ENCODE data around the gene FOXI2.
A peak's percentile ranks its signal among the peaks of the same experiment; 100 is the strongest.

The FOXI2 gene

DNA sequence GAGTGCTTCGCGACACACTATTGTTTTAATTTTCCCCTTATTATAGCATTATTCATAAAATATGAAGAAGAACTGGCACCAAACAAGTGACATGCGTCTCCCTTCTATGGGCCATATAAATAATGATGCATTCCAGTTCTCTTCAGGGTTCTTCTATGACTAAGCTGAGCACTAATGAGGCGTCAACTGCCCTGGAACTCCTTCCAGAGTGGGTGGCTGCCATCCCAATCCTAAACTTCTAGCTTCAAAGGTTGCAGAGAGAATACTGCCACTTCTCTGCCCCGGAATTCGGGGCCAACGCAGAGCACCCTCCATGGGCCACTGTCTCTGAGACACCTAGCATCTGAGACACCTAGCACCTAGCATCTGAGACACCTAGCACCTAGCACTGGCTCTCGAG, 37.7 kb upstream of the FOXI2 start:
- H3K4me3 ChIP-seq (ENCODE audit: low read depth, low read length): no peak overlapping the region
- no peak for DNase-seq (ENCODE audit: low read depth, low spot score)
- in situ Hi-C loops (cut with HindIII; ENCODE audit: low sequenced_read_pairs): no loop called here
- TF ChIP-seq, protein P1, sequence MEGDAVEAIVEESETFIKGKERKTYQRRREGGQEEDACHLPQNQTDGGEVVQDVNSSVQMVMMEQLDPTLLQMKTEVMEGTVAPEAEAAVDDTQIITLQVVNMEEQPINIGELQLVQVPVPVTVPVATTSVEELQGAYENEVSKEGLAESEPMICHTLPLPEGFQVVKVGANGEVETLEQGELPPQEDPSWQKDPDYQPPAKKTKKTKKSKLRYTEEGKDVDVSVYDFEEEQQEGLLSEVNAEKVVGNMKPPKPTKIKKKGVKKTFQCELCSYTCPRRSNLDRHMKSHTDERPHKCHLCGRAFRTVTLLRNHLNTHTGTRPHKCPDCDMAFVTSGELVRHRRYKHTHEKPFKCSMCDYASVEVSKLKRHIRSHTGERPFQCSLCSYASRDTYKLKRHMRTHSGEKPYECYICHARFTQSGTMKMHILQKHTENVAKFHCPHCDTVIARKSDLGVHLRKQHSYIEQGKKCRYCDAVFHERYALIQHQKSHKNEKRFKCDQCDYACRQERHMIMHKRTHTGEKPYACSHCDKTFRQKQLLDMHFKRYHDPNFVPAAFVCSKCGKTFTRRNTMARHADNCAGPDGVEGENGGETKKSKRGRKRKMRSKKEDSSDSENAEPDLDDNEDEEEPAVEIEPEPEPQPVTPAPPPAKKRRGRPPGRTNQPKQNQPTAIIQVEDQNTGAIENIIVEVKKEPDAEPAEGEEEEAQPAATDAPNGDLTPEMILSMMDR (IDR thresholded peaks at IDR 0.05; ENCODE audit: low read depth, low read length): no peak

DNA sequence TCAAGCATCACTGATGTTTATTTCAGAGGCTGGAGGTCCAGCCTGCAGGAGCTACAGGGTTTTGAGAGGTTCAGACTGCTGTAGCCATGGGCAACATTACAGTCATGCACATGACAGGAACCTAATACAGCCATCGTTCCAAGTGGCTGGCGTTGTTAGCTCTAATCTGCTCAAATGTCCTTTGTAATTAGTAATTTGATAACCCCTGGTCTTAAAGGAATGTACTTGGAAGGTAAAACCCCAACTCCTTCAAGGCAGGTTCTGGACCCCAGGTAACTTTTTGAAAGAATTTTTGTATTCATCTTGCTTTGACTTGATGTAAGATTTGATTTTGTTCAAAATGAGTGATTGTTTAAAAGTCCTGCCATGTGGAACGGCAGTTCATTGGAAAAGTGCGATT, 34.7 kb upstream of the FOXI2 start:
- no peak overlapping the region for H3K4me3 ChIP-seq (ENCODE audit: low read depth, low read length)
- DNase-seq (ENCODE audit: low read depth, low spot score): no peak
- in situ Hi-C loops (cut with HindIII; ENCODE audit: low sequenced_read_pairs): no loop called here
- TF ChIP-seq, protein P1 (IDR thresholded peaks at IDR 0.05; ENCODE audit: low read depth, low read length): no peak

DNA sequence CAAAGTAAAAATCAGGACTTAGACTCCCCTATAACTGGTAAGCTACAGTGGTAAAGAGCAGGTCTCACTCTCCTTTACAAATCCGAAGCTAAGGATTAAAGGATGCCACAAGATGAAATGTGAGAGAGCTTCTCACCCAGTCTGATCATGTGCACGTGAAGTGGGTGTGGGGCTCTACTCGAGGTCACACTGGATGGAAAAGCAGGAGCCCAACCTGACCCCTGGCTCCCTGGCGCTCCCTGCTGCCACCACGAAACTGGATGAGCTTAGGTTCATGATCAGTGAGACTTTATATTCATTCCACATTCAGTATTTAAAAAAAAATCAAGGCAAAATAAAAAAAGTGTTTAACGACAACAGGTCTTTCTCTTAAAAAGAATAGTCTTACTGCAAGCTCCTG, 21.7 kb upstream of the FOXI2 start:
- DNase-seq (ENCODE audit: low read depth, low spot score): no peak
- in situ Hi-C loops (cut with HindIII; ENCODE audit: low sequenced_read_pairs): no loop called here
- H3K4me3 ChIP-seq (ENCODE audit: low read depth, low read length): no peak overlapping the region
- TF ChIP-seq, protein P1 (IDR thresholded peaks at IDR 0.05; ENCODE audit: low read depth, low read length): no peak

DNA sequence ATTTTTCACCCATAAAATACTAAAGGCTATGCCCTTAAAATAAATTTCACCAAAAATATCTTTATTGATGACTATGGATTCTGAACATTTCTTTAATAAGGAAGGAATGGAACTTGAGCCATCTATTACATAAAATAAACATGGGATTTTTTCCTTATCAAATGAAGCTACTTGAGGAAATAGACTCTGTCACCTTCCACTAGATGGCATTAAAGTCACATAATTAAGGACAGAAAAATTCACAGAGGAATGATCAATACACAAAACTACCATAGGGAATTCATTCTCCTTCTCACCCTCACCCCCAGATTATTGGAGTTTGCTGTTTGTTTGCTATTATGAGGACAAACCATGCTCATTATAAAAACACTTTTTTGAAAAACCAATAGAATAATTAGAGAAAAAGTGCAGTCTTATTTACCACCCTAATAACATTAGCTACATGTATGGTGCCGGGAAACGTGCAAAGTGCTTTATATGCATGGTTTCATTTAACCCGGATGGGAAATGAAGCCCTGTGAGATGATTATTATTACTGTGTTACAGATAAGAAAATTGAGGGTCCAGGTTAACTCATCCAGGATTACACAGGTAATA, 21.1 kb upstream of the FOXI2 start:
- in situ Hi-C loops (cut with HindIII; ENCODE audit: low sequenced_read_pairs): no loop called here
- TF ChIP-seq, protein P1 (IDR thresholded peaks at IDR 0.05; ENCODE audit: low read depth, low read length): peak; percentile 4
- peak; percentile 8 for DNase-seq (ENCODE audit: low read depth, low spot score)
- no peak overlapping the region for H3K4me3 ChIP-seq (ENCODE audit: low read depth, low read length)

DNA sequence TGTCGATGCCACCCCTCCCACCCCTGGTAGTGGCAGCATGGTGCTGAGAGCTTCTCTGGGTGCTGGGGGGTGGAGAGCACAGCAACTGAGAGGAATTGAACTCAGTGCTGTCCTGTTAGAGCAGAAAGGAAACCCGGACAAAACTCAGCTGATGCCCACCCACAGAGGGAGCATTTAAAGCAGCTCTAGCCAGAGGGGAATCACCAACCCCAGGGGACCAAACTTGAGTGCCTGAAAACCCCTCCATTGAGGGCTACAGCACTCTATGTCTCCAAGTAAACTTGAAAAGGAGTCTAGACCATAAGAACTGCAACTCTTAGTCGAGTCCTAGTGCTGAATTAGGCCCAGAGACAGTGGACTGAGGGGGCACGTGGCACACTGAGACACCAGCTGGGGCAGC, 16.8 kb upstream of the FOXI2 start:
- DNase-seq (ENCODE audit: low read depth, low spot score): no peak
- in situ Hi-C loops (cut with HindIII; ENCODE audit: low sequenced_read_pairs): no loop called here
- TF ChIP-seq, protein P1 (IDR thresholded peaks at IDR 0.05; ENCODE audit: low read depth, low read length): no peak
- no peak overlapping the region for H3K4me3 ChIP-seq (ENCODE audit: low read depth, low read length)

DNA sequence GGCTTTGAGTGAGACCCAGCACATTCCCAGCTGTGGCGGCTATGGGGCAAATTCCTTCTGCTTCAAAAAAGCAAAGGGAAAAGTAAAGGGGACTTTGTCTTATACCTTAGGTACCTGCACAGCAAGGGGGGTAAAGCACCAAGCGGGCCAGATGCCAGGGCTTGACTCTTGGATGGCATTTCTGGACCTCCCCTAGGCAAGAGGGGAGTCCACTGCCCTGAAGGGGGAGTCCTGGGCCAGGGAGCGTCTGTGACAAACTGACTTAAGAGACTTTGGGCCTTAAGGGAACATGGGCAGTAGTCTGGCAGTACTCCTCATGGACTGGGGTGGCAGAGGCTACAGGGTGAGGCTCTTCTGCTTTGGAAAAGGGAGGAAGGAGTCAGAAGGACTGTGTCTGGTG, 16.1 kb upstream of the FOXI2 start:
- no peak for DNase-seq (ENCODE audit: low read depth, low spot score)
- TF ChIP-seq, protein P1 (IDR thresholded peaks at IDR 0.05; ENCODE audit: low read depth, low read length): no peak
- no peak overlapping the region for H3K4me3 ChIP-seq (ENCODE audit: low read depth, low read length)
- in situ Hi-C loops (cut with HindIII; ENCODE audit: low sequenced_read_pairs): no loop called here

DNA sequence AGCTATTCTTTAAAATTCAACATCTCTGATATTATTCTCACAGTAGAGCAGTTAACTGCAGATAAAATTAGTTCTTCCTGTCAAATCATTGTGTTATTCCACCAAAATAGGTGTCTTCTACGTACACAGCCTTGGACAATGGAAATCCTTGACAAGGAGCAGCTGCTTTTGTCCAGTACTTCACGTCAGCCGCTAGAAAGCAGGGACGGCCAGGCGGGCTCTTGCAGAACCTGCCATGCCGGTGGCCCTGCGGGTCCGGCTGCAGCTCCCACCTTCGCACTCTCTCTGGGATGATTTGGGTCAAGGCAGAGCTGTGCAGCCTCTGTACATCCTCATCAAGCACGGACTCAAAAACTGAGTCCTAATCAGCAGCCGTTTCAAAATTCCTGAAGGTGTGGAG, 2.2 kb upstream of the FOXI2 start:
- no peak for DNase-seq (ENCODE audit: low read depth, low spot score)
- in situ Hi-C loops (cut with HindIII; ENCODE audit: low sequenced_read_pairs): no loop called here
- TF ChIP-seq, protein P1 (IDR thresholded peaks at IDR 0.05; ENCODE audit: low read depth, low read length): no peak
- H3K4me3 ChIP-seq (ENCODE audit: low read depth, low read length): no peak overlapping the region

Data from astrocyte of the spinal cord (primary cell).